Measurements from ENCODE around the gene PKDCC.
A peak's percentile ranks its signal among the peaks of the same experiment; 100 is the strongest.

PKDCC gene

DNA sequence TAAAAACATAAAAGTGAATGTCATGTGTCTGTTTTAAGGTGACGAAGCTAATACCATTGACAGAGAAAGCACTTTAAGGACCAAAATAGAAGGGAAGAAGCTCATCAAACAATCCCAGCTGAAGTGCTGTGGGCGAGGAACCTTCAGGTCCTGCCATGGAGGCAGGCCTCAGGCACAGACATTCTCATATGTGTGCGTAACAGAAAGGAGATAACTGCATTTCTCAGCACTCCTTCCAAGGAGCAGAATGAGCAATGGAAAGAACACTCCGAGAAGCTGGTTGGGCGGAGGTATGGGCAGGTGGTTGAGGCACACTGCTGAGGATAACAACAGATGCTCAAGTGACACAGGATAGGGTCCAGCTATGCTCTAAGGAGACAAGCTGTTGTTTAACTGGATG is 42.4 kb downstream of the PKDCC start:
- DNase-seq, result no peak

DNA sequence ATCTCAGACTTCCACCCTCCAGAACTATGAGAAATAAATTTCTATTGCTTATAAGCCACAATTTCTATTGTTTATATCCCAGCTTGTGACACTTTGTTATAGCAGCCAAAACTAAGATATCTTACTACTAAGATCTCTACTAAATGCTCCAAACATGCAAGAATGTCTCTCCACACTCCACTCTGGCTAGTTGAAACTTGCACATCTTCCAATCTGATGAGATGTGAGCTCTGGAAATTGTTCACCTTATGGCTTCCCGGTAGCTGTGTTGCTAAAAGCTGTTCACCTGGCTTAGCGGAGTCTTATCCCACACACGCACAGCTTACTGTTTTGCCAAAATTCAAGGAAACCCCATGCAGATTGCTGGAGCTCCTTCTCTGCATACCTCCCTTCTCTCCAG is 43.9 kb downstream of the PKDCC start:
- no peak for DNase-seq

DNA sequence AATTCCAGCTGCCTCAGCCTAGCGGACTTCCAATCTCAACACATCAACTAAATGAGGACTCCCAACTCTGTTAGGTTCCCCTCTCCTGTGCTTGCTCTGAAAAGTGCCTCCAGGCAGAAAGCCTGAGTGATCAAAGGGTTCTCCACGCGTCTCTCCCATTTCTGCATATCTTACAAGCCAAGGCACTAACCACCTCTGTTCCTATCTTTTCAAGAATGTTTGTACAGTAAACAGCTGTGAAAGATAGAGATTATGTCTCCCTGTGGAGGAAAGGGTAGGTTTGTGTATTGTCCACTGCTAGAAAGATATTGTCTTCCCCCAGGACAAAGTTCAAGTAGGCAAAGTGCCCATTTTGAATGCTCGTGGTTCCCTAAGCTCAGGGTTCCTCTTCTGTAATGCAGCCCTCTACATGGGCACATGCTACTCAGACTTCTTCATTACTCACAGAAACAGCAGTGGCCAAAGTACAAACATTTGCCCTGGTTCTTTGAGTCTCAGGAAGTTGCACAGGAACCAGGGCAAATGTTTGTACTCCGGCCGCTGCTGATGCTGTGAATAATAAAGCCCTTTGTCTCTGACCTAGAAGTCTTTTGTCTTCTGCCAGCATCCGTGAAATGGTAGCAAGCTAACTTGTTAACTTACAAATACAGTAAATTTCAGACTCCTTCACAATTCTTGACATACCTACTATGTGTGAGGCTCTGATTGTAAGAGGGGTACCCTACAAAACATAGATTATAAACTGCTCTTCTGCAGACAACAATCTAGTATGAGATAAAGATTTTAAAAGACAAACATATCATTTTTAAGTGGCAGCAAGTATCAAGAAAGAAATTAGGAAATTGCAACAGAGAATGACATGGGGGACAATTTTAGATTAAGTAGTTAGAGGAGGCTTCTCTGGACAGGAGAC is 44.5 kb downstream of the PKDCC start:
- DNase-seq, result no peak

DNA sequence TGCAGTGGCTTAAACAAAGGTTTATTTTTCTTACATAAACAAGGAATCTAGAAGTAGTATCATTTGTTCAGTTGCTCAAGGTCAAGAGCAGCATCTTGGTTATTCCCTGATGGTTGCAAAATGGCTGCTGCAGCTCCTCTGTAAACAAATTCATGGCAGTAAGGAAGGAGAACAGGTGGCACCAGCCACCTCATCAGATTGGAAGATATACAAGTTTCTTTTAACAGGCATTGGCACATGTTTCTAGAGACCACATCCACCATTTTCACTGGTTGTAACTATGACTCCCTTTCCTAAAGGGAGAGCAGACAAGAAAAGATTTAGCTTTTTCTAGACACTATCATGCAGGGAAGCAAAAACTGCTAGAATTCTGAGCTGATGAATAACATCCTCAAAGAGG is 46.3 kb downstream of the PKDCC start:
- no peak for DNase-seq

DNA sequence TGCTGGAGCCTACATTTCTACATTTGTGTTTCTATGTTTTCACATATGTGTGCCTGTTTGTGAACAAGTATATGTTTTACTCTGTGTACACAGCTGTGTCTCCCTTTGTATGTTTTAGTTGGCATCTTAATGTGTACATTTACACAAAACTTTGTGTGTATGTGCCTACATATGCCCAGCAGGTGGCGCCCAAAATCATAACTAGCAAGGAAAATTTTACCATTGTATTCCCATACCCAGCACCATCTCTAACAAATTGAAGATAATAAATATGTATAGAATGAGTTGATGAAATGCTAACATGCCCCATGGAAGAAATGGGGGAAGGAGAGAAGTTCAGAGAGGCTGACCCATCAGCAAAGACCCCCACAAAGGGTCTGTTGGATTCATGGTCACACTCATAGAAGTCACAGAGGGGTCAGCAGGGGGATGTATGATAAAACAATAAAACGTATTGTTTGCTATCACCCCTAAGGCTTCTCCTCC is 48.1 kb downstream of the PKDCC start:
- DNase-seq, result peak; percentile 82

DNA sequence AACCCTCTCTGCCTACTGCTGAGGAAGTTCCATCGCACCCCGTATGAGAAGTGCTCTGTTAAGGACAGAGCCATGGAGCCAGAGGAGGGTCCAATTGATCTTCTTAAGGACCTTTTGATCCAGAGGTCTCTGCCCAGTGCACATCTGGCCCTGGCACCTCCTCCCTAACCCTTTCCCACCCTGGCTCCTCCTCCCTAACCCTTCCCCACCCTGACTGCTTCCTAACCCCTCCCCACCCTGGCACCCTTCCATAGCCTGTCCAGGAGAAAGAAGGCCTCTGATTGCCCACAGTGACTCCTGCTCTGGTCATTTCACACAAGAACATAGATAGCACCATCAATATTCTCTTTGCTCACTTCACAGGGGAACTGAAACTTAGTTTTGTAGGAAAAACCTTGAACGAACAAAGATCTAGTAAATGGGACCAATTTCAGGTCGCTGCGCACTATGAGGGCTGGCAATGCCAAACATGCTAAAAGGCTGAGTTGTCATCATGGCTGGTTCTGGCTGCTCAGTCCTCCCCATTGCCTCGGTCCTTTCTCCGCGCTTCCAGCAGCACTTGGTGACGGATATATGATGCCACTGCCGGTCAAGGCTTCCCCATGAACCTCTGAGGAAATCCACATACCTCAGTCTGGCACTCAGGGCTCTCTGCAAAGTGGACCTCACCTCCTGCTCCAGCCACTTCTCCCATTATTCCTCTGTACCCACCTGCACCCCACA is 49.2 kb downstream of the PKDCC start:
- no peak for DNase-seq

DNA sequence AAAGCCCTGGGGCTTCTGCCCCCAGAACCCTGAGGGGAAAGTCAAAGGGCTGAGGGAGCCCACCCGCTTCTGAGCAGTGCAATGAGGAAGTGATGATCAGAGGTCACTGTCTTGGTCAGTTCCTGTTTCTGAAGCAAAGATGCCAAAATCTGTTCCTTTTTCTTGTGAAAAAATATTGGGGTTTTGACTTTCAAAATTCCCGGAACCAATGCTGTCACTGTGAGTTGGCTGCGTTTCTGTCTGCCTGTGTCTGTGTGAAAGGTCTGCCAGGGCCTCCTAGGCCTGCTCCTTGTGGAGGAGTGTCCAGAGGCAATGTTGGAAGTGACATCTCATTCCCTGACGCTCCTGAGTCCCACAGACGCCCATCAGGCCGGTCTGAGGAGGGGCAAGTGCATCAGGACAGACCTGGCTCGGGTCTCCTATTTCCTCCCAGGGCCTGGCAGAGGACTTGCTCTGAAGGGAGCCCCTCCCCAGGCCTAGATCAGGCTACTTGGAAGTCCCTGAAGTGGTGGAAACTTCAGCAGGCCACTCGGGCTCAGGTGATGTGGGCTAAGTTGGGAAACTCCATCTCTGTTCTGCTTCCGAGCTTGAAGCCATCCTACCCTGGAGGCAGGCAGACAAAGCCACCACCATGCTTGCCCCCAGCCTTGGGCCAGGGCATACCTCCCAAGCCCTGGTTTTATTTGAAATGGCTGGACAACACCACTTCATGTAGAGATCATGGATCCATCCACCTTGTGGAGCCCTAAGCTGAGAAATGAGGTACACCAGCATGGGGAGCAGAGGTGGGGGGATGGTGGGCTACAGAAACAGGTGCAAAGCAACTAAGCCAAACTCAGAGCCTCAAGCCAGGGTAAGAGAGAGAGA is 51.0 kb downstream of the PKDCC start:
- DNase-seq, result no peak

DNA sequence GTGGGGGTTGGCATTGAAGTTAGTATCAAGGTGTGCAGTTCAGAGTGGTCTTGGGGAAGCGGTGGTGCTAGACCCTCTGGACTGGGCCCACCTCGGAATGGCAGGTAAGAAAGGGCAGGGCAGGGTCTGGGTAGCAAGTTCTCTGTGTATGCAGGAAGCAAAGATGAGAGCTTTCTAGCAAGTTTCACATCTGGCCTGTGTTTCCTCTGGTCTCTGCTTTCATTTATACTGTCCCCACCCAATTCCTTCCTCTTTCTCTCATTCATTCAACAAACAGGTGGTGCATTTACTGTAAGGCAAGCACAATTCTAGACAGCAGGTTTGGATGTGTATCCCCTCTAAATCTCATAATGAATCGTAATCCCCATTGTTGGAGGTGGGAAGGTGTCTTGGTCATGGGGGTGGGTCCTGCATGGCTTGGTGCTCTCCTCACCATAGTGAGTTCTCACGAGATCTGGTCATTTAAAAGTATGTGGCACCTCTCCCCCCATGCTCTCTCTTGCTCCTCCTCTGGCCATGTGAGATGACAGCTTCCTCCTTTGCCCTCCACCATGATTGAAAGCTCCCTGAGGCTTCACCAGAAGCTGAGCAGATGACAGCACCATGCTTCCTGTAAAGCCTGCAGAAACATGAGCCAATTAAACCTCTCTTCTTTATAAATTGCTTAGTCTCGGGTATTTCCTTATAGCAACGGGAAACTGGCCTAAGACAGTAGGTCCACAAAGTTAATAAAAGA is 51.8 kb downstream of the PKDCC start:
- no peak for DNase-seq

DNA sequence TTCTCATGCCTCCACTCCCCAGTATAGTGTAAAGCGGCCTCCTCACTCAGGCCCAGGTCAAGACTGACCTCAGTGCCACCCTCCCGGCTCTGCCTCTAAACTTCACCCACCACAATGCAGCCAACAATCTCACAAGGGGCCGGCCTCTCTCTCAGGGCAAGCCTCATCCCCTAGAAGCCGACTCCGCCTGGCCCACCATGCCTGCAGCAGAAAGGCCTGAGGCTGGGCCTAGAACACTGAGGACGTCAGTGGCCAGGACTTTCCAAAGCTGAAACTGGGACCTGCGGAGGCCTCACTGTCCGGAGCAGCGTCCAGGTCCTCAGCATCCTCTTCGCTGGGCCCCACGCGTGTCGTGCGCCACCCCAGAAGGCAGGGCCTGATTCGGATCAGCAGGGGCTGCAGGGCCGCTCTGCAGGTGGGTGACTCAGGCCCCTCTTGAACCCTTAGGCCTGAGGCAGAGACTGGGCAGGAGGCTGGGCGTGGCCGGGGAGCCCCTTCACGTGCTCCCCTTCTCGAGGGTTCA is 52.9 kb downstream of the PKDCC start:
- no peak for DNase-seq

DNA sequence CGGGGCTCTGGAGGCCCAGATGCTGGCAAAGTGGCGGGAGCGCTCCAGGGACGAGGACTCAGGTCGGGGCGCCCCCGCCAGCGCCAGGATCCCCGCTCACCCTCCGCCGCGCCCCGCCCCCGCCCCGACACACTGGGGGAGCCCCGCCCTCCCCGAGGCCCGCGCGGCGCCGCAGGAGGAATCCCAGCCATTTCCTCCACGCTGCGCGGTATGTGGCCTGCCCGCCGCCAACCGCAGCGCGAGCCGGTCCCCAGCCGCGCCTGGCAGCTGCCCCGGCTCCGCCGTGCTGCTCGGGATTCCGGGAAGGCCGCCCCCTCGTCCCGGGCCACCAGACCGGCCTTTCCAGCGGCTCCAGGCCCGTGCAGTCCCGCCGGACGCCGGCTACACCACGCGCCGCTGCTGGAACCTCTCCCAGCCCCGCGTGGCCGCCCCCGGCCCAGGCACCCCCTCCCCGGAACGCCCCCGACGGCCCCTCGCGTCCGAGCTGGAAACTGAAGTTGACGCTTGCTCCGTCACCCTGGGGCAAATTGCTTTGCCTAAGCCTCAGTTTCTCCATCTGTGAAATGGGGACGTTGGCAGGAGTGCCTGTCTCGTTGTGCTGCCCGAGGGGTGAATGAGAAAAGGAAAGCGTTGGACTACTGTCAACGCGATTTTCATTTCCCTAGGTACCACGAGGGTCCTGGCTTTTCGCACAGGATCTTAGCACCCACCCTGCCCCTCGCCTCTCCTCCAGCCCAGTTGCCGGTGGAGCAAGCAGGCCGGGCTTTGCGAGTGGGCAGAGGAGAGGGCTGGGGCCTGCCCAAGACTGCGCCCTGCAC is 53.6 kb downstream of the PKDCC start:
- peak; percentile 61 for DNase-seq

DNA sequence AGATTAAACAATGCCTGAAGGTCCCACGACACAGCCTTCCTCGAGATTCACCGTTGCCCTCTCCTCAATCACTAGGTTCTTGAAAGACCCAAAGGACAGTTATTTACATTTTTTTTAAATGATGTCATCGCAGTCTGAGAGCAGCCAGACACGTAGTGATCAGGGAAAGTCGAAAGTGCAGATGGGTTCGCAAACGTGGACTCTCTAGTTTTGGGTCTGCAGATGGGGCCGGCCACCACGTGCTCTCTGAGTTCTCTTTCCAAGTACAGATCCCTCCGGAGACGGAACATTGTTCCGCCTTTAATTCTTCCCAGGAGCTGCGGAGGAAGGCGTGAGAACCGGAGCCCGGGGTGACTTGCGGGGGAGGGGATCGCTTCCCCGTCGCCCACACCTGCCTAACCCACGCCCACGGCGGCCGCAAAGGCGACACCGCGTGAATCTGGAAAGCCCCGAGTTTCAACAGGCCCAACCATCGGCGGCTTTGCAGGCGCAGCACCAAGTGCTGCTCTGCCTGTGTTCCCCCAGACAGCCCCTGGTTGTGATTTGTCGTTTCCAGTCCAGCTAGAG is 54.3 kb downstream of the PKDCC start:
- DNase-seq, result peak; percentile 85

DNA sequence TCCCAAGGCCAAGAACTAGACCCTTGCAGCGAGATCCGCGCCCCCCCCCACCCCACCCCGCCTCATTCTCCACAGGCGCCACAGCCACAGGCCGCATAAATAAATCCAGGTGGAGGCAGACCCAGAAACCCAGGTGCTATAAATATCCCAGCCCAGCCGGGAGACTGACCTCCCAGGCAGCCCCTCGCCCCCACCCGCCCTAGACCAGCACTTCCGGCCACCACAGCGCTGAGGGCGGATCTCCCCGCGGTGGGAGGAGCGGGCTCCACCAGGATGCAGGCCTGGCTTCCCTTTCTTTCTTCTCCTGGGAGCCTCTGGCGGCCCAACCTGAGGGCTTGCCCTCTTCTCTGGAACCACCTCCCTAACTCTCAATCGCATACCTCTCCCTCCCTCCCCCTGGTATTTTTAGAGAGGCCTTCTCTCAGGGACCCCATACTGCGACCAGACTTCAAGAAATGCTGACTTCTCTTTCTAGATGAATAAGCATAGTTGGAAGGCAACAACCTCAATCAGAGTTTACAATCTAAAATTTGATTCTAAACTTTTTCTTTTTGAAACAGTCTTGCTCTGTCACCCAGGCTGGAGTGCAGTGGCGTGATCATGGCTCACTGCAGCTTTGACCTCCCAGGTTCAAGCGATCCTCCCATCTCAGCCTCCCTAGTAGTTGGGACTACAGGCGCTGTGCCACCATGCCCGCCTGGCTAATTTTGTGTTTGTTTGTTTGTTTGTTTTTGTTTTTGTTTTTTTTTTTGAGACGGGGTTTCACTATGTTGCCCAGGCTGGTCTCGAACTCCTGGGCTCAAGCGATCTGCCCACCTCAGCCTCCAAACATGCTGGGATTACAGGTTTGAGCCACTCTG is 55.0 kb downstream of the PKDCC start:
- DNase-seq, result peak; percentile 48

DNA sequence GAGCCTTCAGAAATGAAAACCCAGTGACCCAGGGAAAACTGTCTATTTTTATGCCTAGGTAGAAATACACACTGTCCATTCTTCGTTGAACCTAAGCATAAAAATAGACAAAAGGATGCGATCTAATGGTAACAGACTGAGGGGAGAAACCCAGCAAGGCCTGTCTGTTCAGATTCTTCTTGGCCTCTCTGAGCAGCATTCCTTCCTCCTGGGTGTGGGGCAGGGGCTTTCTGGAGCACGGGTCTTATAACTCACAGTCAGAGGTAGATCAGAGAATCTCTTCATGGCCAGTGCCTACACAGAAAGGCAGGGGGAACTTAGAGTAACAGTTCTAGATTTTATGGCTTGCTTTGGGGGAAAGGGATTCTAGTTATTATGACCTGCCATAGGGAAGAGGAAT is 56.0 kb downstream of the PKDCC start:
- DNase-seq, result no peak

DNA sequence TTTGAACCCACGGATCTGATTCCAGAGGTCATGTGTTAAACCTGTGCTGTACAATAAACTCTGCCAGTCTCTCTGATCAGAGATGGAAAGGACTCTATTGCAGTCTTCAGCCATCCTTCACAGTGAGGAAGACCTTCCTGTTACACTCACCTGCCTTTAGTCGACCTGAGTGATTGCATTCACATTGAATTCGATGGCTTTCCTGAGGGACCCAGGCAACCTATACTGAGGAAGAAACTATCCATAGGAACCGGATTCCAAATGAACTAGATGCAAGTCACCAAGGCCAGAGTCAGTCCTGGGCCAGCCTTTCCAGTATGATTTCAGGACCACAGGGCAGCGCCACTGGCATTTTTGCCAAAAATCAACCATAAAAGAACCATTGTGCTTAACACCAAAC is 56.8 kb downstream of the PKDCC start:
- DNase-seq, result no peak

DNA sequence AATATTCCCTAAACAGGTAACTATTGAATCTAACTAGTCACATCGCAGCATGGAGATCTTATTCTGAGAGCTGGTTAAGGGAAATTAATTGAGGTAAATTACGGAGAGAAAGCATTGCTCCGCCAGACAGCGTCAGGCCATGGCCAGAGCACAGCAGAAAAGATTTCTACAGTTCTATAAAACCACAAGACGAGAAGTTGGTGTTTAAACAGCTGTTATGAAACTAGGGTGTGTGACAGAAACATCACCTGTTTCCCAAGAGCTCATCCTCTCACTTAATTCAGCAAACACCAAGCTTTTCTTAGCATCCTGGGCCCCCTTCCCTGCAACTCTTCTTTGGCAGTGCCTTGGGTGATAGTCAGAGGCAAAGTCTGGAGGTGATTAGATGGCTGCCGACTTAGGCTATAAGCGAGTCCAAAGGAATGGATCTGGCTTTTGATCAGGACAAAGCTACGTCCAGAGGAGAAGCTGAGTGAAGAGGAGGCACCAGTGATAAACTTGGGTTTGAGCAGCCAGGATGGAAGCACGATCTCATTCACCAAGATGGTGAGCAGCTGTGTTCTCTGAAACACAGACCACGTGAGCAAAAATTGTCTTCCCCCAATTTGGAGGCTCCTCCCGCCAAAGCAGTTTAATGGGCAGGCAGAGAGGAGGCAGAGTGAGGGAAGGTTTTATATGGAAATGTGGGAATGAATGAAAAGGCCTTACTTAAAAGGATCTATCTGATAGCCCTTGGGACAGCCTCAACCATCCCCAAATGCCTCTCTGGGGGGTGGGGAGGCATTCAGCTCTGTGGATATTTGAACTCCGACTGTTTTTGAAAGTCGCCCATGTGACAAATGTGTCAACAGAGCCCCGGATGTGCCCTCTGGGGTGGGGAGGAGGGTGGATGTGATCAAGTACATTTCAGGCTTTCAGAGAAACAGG is 57.8 kb downstream of the PKDCC start:
- peak; percentile 80 for DNase-seq

DNA sequence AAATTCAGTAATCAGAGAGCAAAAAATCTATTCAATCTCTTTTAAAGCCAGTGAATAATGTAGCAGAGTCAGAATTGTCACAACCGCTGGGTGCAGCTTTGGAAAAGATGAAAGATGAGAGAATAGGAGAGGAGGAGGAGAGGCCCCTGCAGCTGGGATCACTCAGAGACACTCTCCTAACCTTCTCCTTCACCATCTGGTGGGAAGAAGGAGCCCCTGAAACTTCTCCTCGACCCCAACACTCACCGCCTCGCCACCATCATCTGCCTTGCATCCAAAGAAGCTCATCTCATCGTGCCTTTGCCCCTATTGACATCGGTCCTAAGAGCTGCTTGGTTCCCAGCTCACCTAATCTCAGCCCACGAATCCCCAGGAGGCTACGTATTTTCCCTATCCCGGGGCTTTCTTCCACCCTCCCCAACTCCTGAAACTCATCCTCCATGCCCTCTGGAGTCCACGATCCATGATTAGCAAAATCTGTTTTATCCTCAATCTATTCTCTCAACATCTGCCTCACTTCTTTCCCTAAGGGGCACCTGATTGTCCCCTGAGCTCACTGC is 58.5 kb downstream of the PKDCC start:
- DNase-seq, result no peak

DNA sequence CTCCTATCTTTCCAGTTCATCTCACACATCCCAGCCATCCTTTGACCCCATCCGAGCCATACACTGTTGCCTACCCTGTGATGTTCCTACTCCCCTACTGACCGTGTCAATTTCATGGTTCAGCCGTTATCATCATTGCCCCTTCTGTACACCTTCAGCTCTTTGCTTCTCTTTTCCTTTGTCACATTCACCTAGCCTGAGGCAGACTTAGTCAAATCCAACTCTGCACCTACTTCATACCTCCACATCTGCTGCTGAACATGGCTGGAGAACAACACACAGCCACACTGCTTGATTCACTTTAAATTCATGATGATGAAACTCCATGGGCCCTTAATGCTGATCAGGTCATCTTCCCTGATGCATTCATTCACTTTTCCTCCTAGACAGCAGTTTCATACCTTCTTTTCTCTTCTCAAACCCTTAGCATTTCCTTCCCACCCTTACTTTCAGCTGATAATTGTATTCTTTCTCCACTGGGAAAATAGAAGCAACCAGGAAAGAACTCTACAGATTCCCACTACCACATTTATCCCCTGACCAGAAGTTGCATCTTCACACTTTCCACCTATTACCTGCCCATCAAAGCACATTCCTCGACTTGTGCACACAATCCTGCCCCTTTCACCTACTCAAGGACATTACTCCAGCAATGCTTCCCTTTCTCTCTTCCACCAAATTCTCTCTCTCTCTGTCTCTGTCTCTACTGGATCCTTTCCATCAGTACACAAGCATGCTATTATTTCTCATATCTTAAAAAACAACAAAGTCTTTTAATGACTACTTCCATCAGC is 59.6 kb downstream of the PKDCC start:
- DNase-seq, result no peak
